Neuronal stem cell (in vitro differentiated cells): ENCODE measurements around the gene VPS13D.

Source experiments
- DNase-seq: peaks from one replicate; pipeline ENCODE4 v3.0.0-alpha.2; 2013; ENCODE audit warnings: low spot score
- H2AFZ ChIP-seq: one replicate; pipeline ENCODE4 v1.6.1; 2013; ENCODE audit warnings: mild to moderate bottlenecking, low read length, inconsistent platforms
- H2AK5ac ChIP-seq: 2 replicates; pipeline ENCODE4 v1.6.1; 2013; ENCODE audit warnings: low read depth, mild to moderate bottlenecking, inconsistent platforms, low read length, moderate library complexity, mixed read lengths
- H2BK120ac ChIP-seq: 2 replicates; pipeline ENCODE4 v1.6.1; 2013; ENCODE audit warnings: low read depth, mild to moderate bottlenecking, inconsistent platforms, low read length, moderate library complexity, mixed read lengths
- H2BK12ac ChIP-seq: one replicate; pipeline ENCODE4 v1.6.1; 2013; ENCODE audit warnings: low read length, inconsistent platforms
- H2BK15ac ChIP-seq: 2 replicates; pipeline ENCODE4 v1.6.1; 2013; ENCODE audit warnings: mild to moderate bottlenecking, low read length, inconsistent platforms, mixed read lengths
- H2BK5ac ChIP-seq: one replicate; pipeline ENCODE4 v1.6.1; 2013; ENCODE audit warnings: inconsistent platforms, mild to moderate bottlenecking, low read length, moderate library complexity
- H3K14ac ChIP-seq: one replicate; pipeline ENCODE4 v1.6.1; 2013; ENCODE audit warnings: low read length, inconsistent platforms
- H3K18ac ChIP-seq: 2 replicates; pipeline ENCODE4 v1.6.1; 2013; ENCODE audit warnings: low read length, inconsistent platforms
- H3K23ac ChIP-seq: 2 replicates; pipeline ENCODE4 v1.6.1; 2013; ENCODE audit warnings: low read depth, mild to moderate bottlenecking, mixed read lengths, low read length, inconsistent platforms; ENCODE audit not compliant: poor library complexity
- H3K27ac ChIP-seq: replicated peaks from 3 replicates; pipeline ENCODE4 v1.5.1; 2013; ENCODE audit warnings: low read length, inconsistent platforms
- H3K27me3 ChIP-seq, 3 experiments: 2 replicates each; pipeline ENCODE4 v1.6.1; 2013; ENCODE audit warnings: low read length in 3 of 3, mild to moderate bottlenecking in 2 of 3, inconsistent platforms in 1 of 3, low read depth in 1 of 3, mixed read lengths in 1 of 3, moderate library complexity in 1 of 3; ENCODE audit not compliant: control insufficient read depth in 3 of 3, insufficient read depth in 3 of 3
- H3K36me3 ChIP-seq, 2 donors: replicated peaks in 1 of 2; 2 replicates each; pipeline ENCODE4 v1.6.1; 2013; ENCODE audit warnings: low read length in 2 of 2; ENCODE audit not compliant: control insufficient read depth in 2 of 2, insufficient read depth in 2 of 2
- H3K4ac ChIP-seq: 2 replicates; pipeline ENCODE4 v1.6.1; 2013; ENCODE audit warnings: inconsistent platforms, mild to moderate bottlenecking, low read length, moderate library complexity
- H3K4me1 ChIP-seq, 2 donors: 1 replicate in 1 of 2; 2 replicates in 1 of 2; pipeline ENCODE4 v1.6.1; 2013; ENCODE audit warnings: low read length in 2 of 2, low read depth in 1 of 2; ENCODE audit not compliant: control insufficient read depth in 2 of 2, insufficient read depth in 1 of 2
- H3K4me2 ChIP-seq: one replicate; pipeline ENCODE4 v1.6.1; 2013; ENCODE audit warnings: mild to moderate bottlenecking, low read length, inconsistent platforms; ENCODE audit not compliant: insufficient read depth, poor library complexity, severe bottlenecking
- H3K4me3 ChIP-seq, 2 donors: 2 replicates each; pipeline ENCODE4 v1.5.1; 2013; ENCODE audit warnings: low read length in 2 of 2, mild to moderate bottlenecking in 2 of 2, inconsistent platforms in 1 of 2, moderate library complexity in 1 of 2
- H3K79me1 ChIP-seq: one replicate; pipeline ENCODE4 v1.6.1; 2013; ENCODE audit warnings: low read depth, mild to moderate bottlenecking, inconsistent platforms, low read length, moderate library complexity
- H3K9ac ChIP-seq: one replicate; pipeline ENCODE4 v1.6.1; 2013; ENCODE audit warnings: mild to moderate bottlenecking, low read depth, low read length, inconsistent platforms; ENCODE audit not compliant: poor library complexity
- H3K9me3 ChIP-seq, 2 donors: replicated peaks in 1 of 2; 2 replicates each; pipeline versions ENCODE3 to v1.6.1; 2013; ENCODE audit warnings: low read length in 2 of 2, mild to moderate bottlenecking in 2 of 2, inconsistent platforms in 1 of 2, low read depth in 1 of 2, mixed read lengths in 1 of 2, moderate library complexity in 1 of 2; ENCODE audit not compliant: control insufficient read depth in 2 of 2, insufficient read depth in 1 of 2
- H4K8ac ChIP-seq: one replicate; pipeline ENCODE4 v1.6.1; 2013; ENCODE audit warnings: low read depth, mild to moderate bottlenecking, inconsistent platforms, low read length, moderate library complexity
- H4K91ac ChIP-seq: one replicate; pipeline ENCODE4 v1.6.1; 2013; ENCODE audit warnings: low read length, low read depth, mild to moderate bottlenecking, inconsistent platforms; ENCODE audit not compliant: poor library complexity
- WGBS, 2 donors: extraction: QIAGEN DNeasy Blood & Tissue Kit; methylation state at CpG; one replicate each; pipeline ENCODE4 v1.1.7; 2013; ENCODE audit warnings: missing lambda C conversion rate in 2 of 2, mixed read lengths in 1 of 2; ENCODE audit not compliant: insufficient read length in 2 of 2, insufficient replicate concordance in 1 of 2; ENCODE audit errors: extremely low coverage in 2 of 2; 5-methylcytosine and 5-hydroxymethylcytosine counted together

VPS13D gene

DNA sequence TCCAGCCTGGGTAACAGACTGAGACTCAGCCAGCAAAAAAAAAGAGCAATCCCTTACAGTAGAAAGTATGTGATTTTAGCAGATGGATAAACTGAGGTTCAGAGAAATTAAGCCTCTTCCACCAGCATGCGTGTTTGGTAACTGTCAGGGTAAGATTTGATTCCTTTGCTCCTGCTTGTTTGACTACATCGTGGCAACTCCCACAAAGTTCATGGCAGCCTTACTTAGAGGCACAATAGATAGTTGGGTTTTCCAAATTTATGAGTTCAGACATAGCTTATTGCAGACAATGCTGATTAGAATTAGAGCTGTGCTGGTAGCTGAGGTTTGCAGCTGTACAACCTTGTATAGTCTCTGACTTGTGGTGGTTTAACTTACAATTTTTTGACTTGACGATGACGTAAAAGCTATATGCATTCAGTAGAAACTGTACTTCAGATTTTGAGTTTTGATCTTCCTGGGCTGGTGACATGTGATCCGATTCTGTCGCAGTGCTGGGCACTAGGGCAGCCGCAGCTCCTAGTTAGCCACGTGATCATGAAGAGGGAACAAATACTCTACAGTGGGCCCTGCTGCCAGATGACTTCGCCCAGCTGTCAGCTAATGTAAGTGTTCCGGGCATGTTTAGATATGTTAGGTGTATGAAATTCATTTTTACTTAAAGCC is 220.4 kb downstream of the VPS13D start:
- Histone ChIP-seq H2AFZ (no peak overlapping the region), H3K23ac (no peak overlapping the region), H3K4me1 (peaks cover 6 to 26% of the 10 kb centered on the region in 2 donors), H3K4ac (no peak overlapping the region), H3K27me3 (no peaks in the 10 kb centered on the region), H2BK15ac (no peak overlapping the region), H3K4me2 (no peak overlapping the region), H3K4me3 (no peak overlapping the region), H2AK5ac (no peak overlapping the region), H3K79me1 (no peaks in the 10 kb centered on the region), H4K91ac (no peak overlapping the region), H3K27ac (no peak overlapping the region), H3K14ac (no peak overlapping the region), H4K8ac (no peak overlapping the region), H2BK5ac (no peak overlapping the region), H3K36me3 (no peaks in the 10 kb centered on the region), H3K9me3 (no peaks in the 10 kb centered on the region), H3K18ac (no peak overlapping the region), H2BK120ac (no peak overlapping the region), H2BK12ac (no peak overlapping the region), H3K9ac (no peak overlapping the region)
- no peak for DNase-seq
- WGBS, 2 donors: no CpG with 5 or more reads among the region's 10 CpGs

DNA sequence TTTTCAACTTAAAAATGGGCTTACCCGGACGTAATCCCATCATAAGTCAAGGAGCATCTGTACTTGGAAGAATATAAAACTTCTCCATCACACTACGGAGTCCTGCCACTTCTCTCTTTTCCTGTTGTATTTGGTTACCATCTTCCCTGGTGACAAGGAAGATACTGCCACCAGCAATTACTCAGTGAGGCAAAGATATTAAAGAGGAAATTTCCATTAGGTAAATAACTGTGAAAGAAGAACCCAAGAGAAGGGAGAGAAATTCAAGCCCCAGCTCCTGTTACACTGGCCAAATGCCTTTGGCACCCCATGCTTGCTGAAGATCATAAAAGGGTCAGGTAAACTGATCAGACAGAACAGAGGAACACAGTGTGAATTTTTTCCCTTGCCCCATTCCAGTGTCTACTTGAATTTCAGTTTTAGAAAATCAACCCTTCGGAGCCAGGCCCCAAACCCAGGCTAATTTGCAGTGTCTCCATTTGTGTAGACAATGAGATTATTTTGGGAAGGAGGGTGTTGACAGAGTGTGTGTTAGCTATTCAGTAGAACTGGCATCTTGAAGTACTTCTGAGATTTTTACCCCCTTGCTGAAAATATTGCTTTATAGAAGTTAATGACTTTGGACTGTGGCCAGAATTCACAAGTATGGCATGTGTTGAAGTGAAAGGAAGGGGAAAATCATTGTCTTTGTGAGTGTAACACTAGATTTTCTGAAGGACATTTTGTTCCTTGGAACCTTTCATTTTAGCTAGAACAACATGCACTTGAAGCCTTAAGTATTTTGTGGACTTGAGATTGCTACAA is 221.1 kb downstream of the VPS13D start:
- Histone ChIP-seq H2BK5ac (no peak overlapping the region), H3K27me3 (no peaks in the 10 kb centered on the region), H3K18ac (no peak overlapping the region), H3K9me3 (no peaks in the 10 kb centered on the region), H3K27ac (no peak overlapping the region), H2AFZ (no peak overlapping the region), H4K91ac (no peak overlapping the region), H3K79me1 (no peaks in the 10 kb centered on the region), H3K14ac (no peak overlapping the region), H3K36me3 (no peaks in the 10 kb centered on the region), H3K4me3 (no peak overlapping the region), H2AK5ac (no peak overlapping the region), H2BK120ac (no peak overlapping the region), H4K8ac (no peak overlapping the region), H3K4me1 (peaks cover 6 to 26% of the 10 kb centered on the region in 2 donors), H2BK15ac (no peak overlapping the region), H3K4me2 (no peak overlapping the region), H3K4ac (no peak overlapping the region), H3K9ac (no peak overlapping the region), H3K23ac (no peak overlapping the region), H2BK12ac (no peak overlapping the region)
- DNase-seq: no peak
- WGBS, 2 donors: no CpG with 5 or more reads among the region's 4 CpGs

DNA sequence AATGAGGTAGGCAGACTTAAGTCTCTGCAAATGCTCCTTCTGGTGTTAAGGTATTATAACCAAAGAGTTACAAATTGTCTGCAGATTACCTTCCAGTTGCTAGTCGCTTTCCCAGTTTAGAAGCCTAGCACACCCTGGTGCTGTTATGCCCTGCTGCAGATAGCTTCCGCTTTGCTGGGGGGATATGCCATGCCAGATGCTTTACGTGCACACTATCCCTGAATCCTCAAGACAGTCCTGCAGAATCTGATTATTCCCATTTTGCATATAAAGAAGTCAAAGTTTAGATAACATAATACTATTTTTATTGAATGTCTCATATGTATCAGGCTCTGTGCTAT is 221.7 kb downstream of the VPS13D start:
- Histone ChIP-seq H2BK15ac (no peak overlapping the region), H3K4me3 (no peak overlapping the region), H3K36me3 (no peaks in the 10 kb centered on the region), H2AK5ac (no peak overlapping the region), H3K9ac (no peak overlapping the region), H3K4ac (no peak overlapping the region), H3K14ac (no peak overlapping the region), H3K23ac (no peak overlapping the region), H2BK120ac (no peak overlapping the region), H3K4me1 (peaks cover 6 to 26% of the 10 kb centered on the region in 2 donors), H3K9me3 (no peaks in the 10 kb centered on the region), H3K18ac (no peak overlapping the region), H3K79me1 (no peaks in the 10 kb centered on the region), H3K4me2 (no peak overlapping the region), H2AFZ (no peak overlapping the region), H2BK5ac (no peak overlapping the region), H3K27me3 (no peaks in the 10 kb centered on the region), H3K27ac (no peak overlapping the region), H4K8ac (no peak overlapping the region), H2BK12ac (no peak overlapping the region), H4K91ac (no peak overlapping the region)
- no peak for DNase-seq
- no CpG with 5 or more reads among the region's 3 CpGs for WGBS, 2 donors

DNA sequence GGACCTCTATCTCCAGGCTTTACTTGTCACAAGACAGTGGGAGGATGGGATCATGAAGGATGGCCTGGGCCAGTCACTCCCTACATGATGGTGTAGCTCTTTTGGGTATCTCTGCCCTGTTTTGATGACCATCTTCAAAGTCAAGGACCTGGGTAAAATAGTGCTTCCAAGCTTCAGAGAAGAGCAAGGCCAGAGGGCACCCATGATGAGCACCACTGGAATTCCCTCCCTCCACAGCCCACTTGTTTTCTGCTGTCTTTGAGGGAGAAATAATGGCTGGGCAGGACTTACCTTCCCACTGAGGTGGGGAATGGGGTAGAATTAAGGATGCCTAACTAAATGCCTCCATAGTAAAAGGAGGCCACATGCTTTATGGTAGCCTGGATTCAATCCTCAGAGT is 222.4 kb downstream of the VPS13D start:
- Histone ChIP-seq H3K27me3 (no peaks in the 10 kb centered on the region), H3K4me1 (peaks cover 8 to 26% of the 10 kb centered on the region in 2 donors), H3K14ac (no peak overlapping the region), H3K36me3 (no peaks in the 10 kb centered on the region), H2BK5ac (no peak overlapping the region), H2BK120ac (no peak overlapping the region), H3K23ac (no peak overlapping the region), H3K4me3 (no peak overlapping the region), H2BK12ac (no peak overlapping the region), H3K27ac (no peak overlapping the region), H4K8ac (no peak overlapping the region), H3K4me2 (no peak overlapping the region), H2BK15ac (no peak overlapping the region), H3K9me3 (no peaks in the 10 kb centered on the region), H3K18ac (no peak overlapping the region), H2AFZ (no peak overlapping the region), H2AK5ac (no peak overlapping the region), H3K9ac (no peak overlapping the region), H4K91ac (no peak overlapping the region), H3K79me1 (no peaks in the 10 kb centered on the region), H3K4ac (no peak overlapping the region)
- no peak for DNase-seq
